ENCODE results near the gene KCNJ10. TPM values are rescaled to one million over a fixed set of nuclear protein-coding genes. Genes with fewer than 3 reads are reported as not detected.

KCNJ10 gene
- total RNA-seq, 1 experiment from 2014 or later: 1.4 TPM

DNA sequence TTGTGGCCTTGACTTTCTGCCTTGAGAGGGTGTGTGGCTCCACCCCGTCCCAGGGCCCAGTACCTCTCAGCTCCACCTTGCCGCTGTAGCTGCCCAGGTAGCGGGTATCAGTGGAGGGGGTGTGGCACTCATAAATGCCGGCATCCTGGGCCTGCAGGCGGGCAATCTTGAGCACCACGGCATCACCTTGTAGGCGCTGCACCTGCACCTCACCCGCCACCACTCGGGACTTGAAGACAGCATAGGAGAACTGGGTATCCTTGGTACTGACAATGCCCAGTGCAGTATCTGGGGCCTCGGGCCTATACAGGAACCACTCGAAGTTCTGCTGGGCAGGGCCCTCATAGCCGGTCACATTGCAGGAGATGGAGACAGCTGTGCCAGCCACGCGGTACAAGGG lies 24.8 kb upstream of the KCNJ10 start:
- no peak for DNase-seq (ENCODE audit: low spot score)
- POLR2A ChIA-PET: interaction anchor here (1.5 kb wide), 1 partner anchor 9 kb away, joined by 5 read pairs; no protein-coding TSS in a partner anchor
- CTCF ChIA-PET: interaction anchor here (1.7 to 6.5 kb wide), 7 partner anchors 9 to 125 kb away, joined by 7 to 170 read pairs (median 17); partner anchors contain the start of gene KCNJ9
- Mint-ChIP-seq H3K9me3 (no peaks in the 10 kb centered on the region), H3K4me1 (peaks cover 51% of the 10 kb centered on the region), H3K27ac (no peak overlapping the region; the same call in 1 of the 2 replicates), H3K4me3 (no peak overlapping the region), H3K36me3 (peaks cover 22% of the 10 kb centered on the region), H3K27me3 (ENCODE audit: low read depth) (peaks cover 5% of the 10 kb centered on the region; the same call in 1 of the 2 replicates)
- TF ChIP-seq ZNF138 (CRISPR knock-in tag; conservative IDR thresholded peaks at IDR 0.05): no peak
- TF ChIP-seq IRF2 (CRISPR knock-in tag; IDR thresholded peaks at IDR 0.05; ENCODE audit: borderline replicate concordance, low read depth): no peak
- TF ChIP-seq ELF4 (CRISPR knock-in tag; IDR thresholded peaks at IDR 0.05; ENCODE audit: low read depth): no peak
- TF ChIP-seq, protein P1, sequence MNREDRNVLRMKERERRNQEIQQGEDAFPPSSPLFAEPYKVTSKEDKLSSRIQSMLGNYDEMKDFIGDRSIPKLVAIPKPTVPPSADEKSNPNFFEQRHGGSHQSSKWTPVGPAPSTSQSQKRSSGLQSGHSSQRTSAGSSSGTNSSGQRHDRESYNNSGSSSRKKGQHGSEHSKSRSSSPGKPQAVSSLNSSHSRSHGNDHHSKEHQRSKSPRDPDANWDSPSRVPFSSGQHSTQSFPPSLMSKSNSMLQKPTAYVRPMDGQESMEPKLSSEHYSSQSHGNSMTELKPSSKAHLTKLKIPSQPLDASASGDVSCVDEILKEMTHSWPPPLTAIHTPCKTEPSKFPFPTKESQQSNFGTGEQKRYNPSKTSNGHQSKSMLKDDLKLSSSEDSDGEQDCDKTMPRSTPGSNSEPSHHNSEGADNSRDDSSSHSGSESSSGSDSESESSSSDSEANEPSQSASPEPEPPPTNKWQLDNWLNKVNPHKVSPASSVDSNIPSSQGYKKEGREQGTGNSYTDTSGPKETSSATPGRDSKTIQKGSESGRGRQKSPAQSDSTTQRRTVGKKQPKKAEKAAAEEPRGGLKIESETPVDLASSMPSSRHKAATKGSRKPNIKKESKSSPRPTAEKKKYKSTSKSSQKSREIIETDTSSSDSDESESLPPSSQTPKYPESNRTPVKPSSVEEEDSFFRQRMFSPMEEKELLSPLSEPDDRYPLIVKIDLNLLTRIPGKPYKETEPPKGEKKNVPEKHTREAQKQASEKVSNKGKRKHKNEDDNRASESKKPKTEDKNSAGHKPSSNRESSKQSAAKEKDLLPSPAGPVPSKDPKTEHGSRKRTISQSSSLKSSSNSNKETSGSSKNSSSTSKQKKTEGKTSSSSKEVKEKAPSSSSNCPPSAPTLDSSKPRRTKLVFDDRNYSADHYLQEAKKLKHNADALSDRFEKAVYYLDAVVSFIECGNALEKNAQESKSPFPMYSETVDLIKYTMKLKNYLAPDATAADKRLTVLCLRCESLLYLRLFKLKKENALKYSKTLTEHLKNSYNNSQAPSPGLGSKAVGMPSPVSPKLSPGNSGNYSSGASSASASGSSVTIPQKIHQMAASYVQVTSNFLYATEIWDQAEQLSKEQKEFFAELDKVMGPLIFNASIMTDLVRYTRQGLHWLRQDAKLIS (CRISPR knock-in tag; IDR thresholded peaks at IDR 0.05; ENCODE audit: borderline replicate concordance): no peak
- TF ChIP-seq RORB (CRISPR knock-in tag; IDR thresholded peaks at IDR 0.05): no peak
- TF ChIP-seq GRHL2 (CRISPR knock-in tag; IDR thresholded peaks at IDR 0.05; ENCODE audit: insufficient replicate concordance, severe bottlenecking): no peak
- no peak for TF ChIP-seq ZNF121 (CRISPR knock-in tag; IDR thresholded peaks at IDR 0.05)
- TF ChIP-seq USF1 (CRISPR knock-in tag; IDR thresholded peaks at IDR 0.05): no peak
- no peak for TF ChIP-seq SP1 (CRISPR knock-in tag; conservative IDR thresholded peaks at IDR 0.05)
- ATAC-seq: no peak

GRCh38 chr1:160094291-160094625 lies 24.3 kb upstream of the KCNJ10 start:
- ATAC-seq (no peak), DNase-seq (ENCODE audit: low spot score) (no peak)
- H3K4me1 Mint-ChIP-seq: peaks cover 46% of the 10 kb centered on the region
- H3K27me3 Mint-ChIP-seq (ENCODE audit: low read depth): peaks cover under 1% of the 10 kb centered on the region; the same call in 1 of the 2 replicates
- peak overlapping the region; percentile 41 for H3K27ac Mint-ChIP-seq
- CTCF ChIA-PET: interaction anchor here (6.5 kb wide), 1 partner anchor 8 kb away, joined by 170 read pairs; no protein-coding TSS in a partner anchor
- TF ChIP-seq TCF7 (CRISPR knock-in tag; IDR thresholded peaks at IDR 0.05; ENCODE audit: low read depth): no peak
- TF ChIP-seq ZNF512 (CRISPR knock-in tag; IDR thresholded peaks at IDR 0.05; ENCODE audit: borderline replicate concordance): no peak
- TF ChIP-seq ZNF219 (CRISPR knock-in tag; IDR thresholded peaks at IDR 0.05; ENCODE audit: borderline replicate concordance): no peak
- TF ChIP-seq TEAD1 (CRISPR knock-in tag; IDR thresholded peaks at IDR 0.05): no peak
- TF ChIP-seq ZNF232 (CRISPR knock-in tag; IDR thresholded peaks at IDR 0.05): no peak
- TF ChIP-seq RORB (CRISPR knock-in tag; IDR thresholded peaks at IDR 0.05): no peak
- TF ChIP-seq, protein P2, sequence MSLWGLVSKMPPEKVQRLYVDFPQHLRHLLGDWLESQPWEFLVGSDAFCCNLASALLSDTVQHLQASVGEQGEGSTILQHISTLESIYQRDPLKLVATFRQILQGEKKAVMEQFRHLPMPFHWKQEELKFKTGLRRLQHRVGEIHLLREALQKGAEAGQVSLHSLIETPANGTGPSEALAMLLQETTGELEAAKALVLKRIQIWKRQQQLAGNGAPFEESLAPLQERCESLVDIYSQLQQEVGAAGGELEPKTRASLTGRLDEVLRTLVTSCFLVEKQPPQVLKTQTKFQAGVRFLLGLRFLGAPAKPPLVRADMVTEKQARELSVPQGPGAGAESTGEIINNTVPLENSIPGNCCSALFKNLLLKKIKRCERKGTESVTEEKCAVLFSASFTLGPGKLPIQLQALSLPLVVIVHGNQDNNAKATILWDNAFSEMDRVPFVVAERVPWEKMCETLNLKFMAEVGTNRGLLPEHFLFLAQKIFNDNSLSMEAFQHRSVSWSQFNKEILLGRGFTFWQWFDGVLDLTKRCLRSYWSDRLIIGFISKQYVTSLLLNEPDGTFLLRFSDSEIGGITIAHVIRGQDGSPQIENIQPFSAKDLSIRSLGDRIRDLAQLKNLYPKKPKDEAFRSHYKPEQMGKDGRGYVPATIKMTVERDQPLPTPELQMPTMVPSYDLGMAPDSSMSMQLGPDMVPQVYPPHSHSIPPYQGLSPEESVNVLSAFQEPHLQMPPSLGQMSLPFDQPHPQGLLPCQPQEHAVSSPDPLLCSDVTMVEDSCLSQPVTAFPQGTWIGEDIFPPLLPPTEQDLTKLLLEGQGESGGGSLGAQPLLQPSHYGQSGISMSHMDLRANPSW (CRISPR knock-in tag; conservative IDR thresholded peaks at IDR 0.05; ENCODE audit: low read depth): no peak
- TF ChIP-seq ZNF423 (CRISPR knock-in tag; IDR thresholded peaks at IDR 0.05): no peak
- TF ChIP-seq, protein P3, sequence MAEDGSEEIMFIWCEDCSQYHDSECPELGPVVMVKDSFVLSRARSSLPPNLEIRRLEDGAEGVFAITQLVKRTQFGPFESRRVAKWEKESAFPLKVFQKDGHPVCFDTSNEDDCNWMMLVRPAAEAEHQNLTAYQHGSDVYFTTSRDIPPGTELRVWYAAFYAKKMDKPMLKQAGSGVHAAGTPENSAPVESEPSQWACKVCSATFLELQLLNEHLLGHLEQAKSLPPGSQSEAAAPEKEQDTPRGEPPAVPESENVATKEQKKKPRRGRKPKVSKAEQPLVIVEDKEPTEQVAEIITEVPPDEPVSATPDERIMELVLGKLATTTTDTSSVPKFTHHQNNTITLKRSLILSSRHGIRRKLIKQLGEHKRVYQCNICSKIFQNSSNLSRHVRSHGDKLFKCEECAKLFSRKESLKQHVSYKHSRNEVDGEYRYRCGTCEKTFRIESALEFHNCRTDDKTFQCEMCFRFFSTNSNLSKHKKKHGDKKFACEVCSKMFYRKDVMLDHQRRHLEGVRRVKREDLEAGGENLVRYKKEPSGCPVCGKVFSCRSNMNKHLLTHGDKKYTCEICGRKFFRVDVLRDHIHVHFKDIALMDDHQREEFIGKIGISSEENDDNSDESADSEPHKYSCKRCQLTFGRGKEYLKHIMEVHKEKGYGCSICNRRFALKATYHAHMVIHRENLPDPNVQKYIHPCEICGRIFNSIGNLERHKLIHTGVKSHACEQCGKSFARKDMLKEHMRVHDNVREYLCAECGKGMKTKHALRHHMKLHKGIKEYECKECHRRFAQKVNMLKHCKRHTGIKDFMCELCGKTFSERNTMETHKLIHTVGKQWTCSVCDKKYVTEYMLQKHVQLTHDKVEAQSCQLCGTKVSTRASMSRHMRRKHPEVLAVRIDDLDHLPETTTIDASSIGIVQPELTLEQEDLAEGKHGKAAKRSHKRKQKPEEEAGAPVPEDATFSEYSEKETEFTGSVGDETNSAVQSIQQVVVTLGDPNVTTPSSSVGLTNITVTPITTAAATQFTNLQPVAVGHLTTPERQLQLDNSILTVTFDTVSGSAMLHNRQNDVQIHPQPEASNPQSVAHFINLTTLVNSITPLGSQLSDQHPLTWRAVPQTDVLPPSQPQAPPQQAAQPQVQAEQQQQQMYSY (CRISPR knock-in tag; IDR thresholded peaks at IDR 0.05): no peak
- TF ChIP-seq, protein P4, sequence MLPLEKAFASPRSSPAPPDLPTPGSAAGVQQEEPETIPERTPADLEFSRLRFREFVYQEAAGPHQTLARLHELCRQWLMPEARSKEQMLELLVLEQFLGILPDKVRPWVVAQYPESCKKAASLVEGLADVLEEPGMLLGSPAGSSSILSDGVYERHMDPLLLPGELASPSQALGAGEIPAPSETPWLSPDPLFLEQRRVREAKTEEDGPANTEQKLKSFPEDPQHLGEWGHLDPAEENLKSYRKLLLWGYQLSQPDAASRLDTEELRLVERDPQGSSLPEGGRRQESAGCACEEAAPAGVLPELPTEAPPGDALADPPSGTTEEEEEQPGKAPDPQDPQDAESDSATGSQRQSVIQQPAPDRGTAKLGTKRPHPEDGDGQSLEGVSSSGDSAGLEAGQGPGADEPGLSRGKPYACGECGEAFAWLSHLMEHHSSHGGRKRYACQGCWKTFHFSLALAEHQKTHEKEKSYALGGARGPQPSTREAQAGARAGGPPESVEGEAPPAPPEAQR (CRISPR knock-in tag; IDR thresholded peaks at IDR 0.05): no peak
- no peak for TF ChIP-seq PRRX2 (CRISPR knock-in tag; IDR thresholded peaks at IDR 0.05)
- no peak for TF ChIP-seq GABPB1 (CRISPR knock-in tag; IDR thresholded peaks at IDR 0.05)
- TF ChIP-seq NR3C1 (CRISPR knock-in tag; conservative IDR thresholded peaks at IDR 0.05; ENCODE audit: low read depth): no peak
- no peak for TF ChIP-seq FOXJ3 (CRISPR knock-in tag; IDR thresholded peaks at IDR 0.05; ENCODE audit: borderline replicate concordance)
- peaks cover 22% of the 10 kb centered on the region for H3K36me3 Mint-ChIP-seq
- no peaks in the 10 kb centered on the region for H3K9me3 Mint-ChIP-seq
- POLR2A ChIA-PET: interaction anchor here (1.5 kb wide), 1 partner anchor 9 kb away, joined by 5 read pairs; no protein-coding TSS in a partner anchor
- H3K4me3 Mint-ChIP-seq: no peak overlapping the region

Data from WTC11 (cell line).